Progenitor cell of endocrine pancreas (in vitro differentiated cells): ENCODE measurements around the gene EFNB1. TPM values are rescaled to one million over a fixed set of nuclear protein-coding genes. Genes with fewer than 3 reads are reported as not detected.
A peak's percentile ranks its signal among the peaks of the same experiment; 100 is the strongest.

ENCODE experiments used
- DNase-seq: peaks from one replicate; pipeline ENCODE4 v3.0.0; 2021; ENCODE audit warnings: low spot score; ENCODE audit not compliant: unreplicated experiment
- H3K27ac Mint-ChIP-seq: 2 replicates; pipeline ENCODE4 v1.8.0; 2021; ENCODE audit warnings: mild to moderate bottlenecking, moderate library complexity, mixed read lengths
- H3K27me3 Mint-ChIP-seq: 2 replicates; pipeline ENCODE4 v1.8.0; 2021; ENCODE audit warnings: mixed read lengths
- H3K36me3 Mint-ChIP-seq: 2 replicates; pipeline ENCODE4 v1.8.0; 2022; ENCODE audit warnings: mixed read lengths; ENCODE audit not compliant: insufficient read depth
- H3K4me1 Mint-ChIP-seq: 2 replicates; pipeline ENCODE4 v1.8.0; 2021; ENCODE audit warnings: low read depth, mixed read lengths
- H3K4me3 Mint-ChIP-seq: 2 replicates; pipeline ENCODE4 v1.8.0; 2021; ENCODE audit warnings: low read depth, mild to moderate bottlenecking, moderate library complexity, mixed read lengths
- H3K9me3 Mint-ChIP-seq: 2 replicates; pipeline ENCODE4 v1.8.0; 2021; ENCODE audit warnings: low read depth, mixed read lengths
- CTCF ChIP-seq: fragments of 200-600 bp; sonication (generic); IDR thresholded peaks from one replicate; pipeline ENCODE4 v1.5.0; 2021; ENCODE audit warnings: antibody characterized with exemption, mild to moderate bottlenecking; ENCODE audit not compliant: unreplicated experiment
- total RNA-seq: library from RNA; stranded (reverse); gene quantifications from 2 replicates; pipeline ENCODE4 v1.2.1, GENCODE V29; 2021

EFNB1 gene
- total RNA-seq, 1 donor from 2014 or later, result 16.9 TPM

GRCh38 chrX:68829582-68830418 lies 979 bp downstream of the EFNB1 start:
- H3K27me3 Mint-ChIP-seq, result no peaks in the 10 kb centered on the region
- H3K4me1 Mint-ChIP-seq, result peaks cover 16% of the 10 kb centered on the region
- H3K4me3 Mint-ChIP-seq, result peak overlapping the region; percentile 83
- no peak overlapping the region for H3K27ac Mint-ChIP-seq
- no peaks in the 10 kb centered on the region for H3K9me3 Mint-ChIP-seq
- no peak for TF ChIP-seq CTCF
- no peaks in the 10 kb centered on the region for H3K36me3 Mint-ChIP-seq
- DNase-seq, result no peak

- DNase-seq, result peak; percentile 6
- no peak for TF ChIP-seq CTCF
- Mint-ChIP-seq H3K36me3 (no peaks in the 10 kb centered on the region), H3K27ac (no peak overlapping the region), H3K9me3 (no peaks in the 10 kb centered on the region), H3K27me3 (no peaks in the 10 kb centered on the region), H3K4me1 (peaks cover 16% of the 10 kb centered on the region), H3K4me3 (peak overlapping the region; percentile 83)
Observed at GRCh38 chrX:68830419-68831404, 1.9 kb downstream of the EFNB1 start.

- Mint-ChIP-seq H3K9me3 (no peaks in the 10 kb centered on the region), H3K27me3 (no peaks in the 10 kb centered on the region), H3K4me1 (peaks cover 14% of the 10 kb centered on the region), H3K36me3 (no peaks in the 10 kb centered on the region), H3K4me3 (peak overlapping the region; percentile 83), H3K27ac (no peak overlapping the region)
- no peak for TF ChIP-seq CTCF
- peak; percentile 0 for DNase-seq
Observed at GRCh38 chrX:68831405-68832100, 2.7 kb downstream of the EFNB1 start.

- H3K9me3 Mint-ChIP-seq, result peaks cover 4% of the 10 kb centered on the region
- no peak overlapping the region for H3K27ac Mint-ChIP-seq
- H3K27me3 Mint-ChIP-seq, result no peaks in the 10 kb centered on the region
- TF ChIP-seq CTCF, result no peak
- peaks cover 17% of the 10 kb centered on the region for H3K4me1 Mint-ChIP-seq
- H3K4me3 Mint-ChIP-seq, result peak overlapping the region; percentile 83
- peaks cover 3% of the 10 kb centered on the region for H3K36me3 Mint-ChIP-seq
- DNase-seq, result peak; percentile 8
Observed at GRCh38 chrX:68832101-68832416, 3.2 kb downstream of the EFNB1 start.
